ENCODE measurements around the gene ECT2.
"Not testable (repeated sequence)": the region's sequence is repeated elsewhere in the genome, so short reads cannot be mapped to it uniquely, and the experiment has no call there.

ECT2 gene

GRCh38 chr3:172824229-172824628, 73.7 kb downstream of the ECT2 start:
- no peak overlapping the region for H3K27ac ChIP-seq (ENCODE audit: poor library complexity, severe bottlenecking)
- ATAC-seq (ENCODE audit: low read depth) (no peak), DNase-seq (ENCODE audit: low spot score) (no peak)
- H3K9me3 ChIP-seq (ENCODE audit: severe bottlenecking): no peaks in the 10 kb centered on the region
- no peaks in the 10 kb centered on the region for H3K4me1 ChIP-seq (ENCODE audit: insufficient read depth, poor library complexity, severe bottlenecking)
- no peaks in the 10 kb centered on the region for H3K27me3 ChIP-seq (ENCODE audit: insufficient read depth, poor library complexity, severe bottlenecking)
- TF ChIP-seq CTCF (IDR thresholded peaks at IDR 0.05; ENCODE audit: poor library complexity, severe bottlenecking): no peak
- peaks cover 25% of the 10 kb centered on the region for H3K36me3 ChIP-seq (ENCODE audit: low read depth)
- no peak overlapping the region for H3K4me3 ChIP-seq (ENCODE audit: severe bottlenecking)

- not testable (repeated sequence) for ATAC-seq (ENCODE audit: low read depth); DNase-seq (ENCODE audit: low spot score); H3K9me3 ChIP-seq (ENCODE audit: severe bottlenecking); H3K4me1 ChIP-seq (ENCODE audit: insufficient read depth, poor library complexity, severe bottlenecking); H3K4me3 ChIP-seq (ENCODE audit: severe bottlenecking); H3K27ac ChIP-seq (ENCODE audit: poor library complexity, severe bottlenecking); H3K27me3 ChIP-seq (ENCODE audit: insufficient read depth, poor library complexity, severe bottlenecking); H3K36me3 ChIP-seq (ENCODE audit: low read depth)
These were observed 76.7 kb downstream of the ECT2 start for GRCh38 chr3:172827231-172827630.

- DNase-seq (ENCODE audit: low spot score): no peak
- Histone ChIP-seq H3K4me3 (ENCODE audit: severe bottlenecking) (no peak overlapping the region), H3K36me3 (ENCODE audit: low read depth) (no peaks in the 10 kb centered on the region), H3K27me3 (ENCODE audit: insufficient read depth, poor library complexity, severe bottlenecking) (peaks cover 6% of the 10 kb centered on the region), H3K27ac (ENCODE audit: poor library complexity, severe bottlenecking) (no peak overlapping the region), H3K9me3 (ENCODE audit: severe bottlenecking) (no peaks in the 10 kb centered on the region), H3K4me1 (ENCODE audit: insufficient read depth, poor library complexity, severe bottlenecking) (no peaks in the 10 kb centered on the region)
- TF ChIP-seq CTCF (IDR thresholded peaks at IDR 0.05; ENCODE audit: poor library complexity, severe bottlenecking): no peak
- ATAC-seq (ENCODE audit: low read depth): no peak
These were observed 82.5 kb downstream of the ECT2 start for GRCh38 chr3:172832983-172833382.

GRCh38 chr3:172836390-172836997, 86.0 kb downstream of the ECT2 start:
- no peak for DNase-seq (ENCODE audit: low spot score)
- Histone ChIP-seq H3K27ac (ENCODE audit: poor library complexity, severe bottlenecking) (no peak overlapping the region), H3K4me3 (ENCODE audit: severe bottlenecking) (no peak overlapping the region), H3K27me3 (ENCODE audit: insufficient read depth, poor library complexity, severe bottlenecking) (peaks cover 22% of the 10 kb centered on the region), H3K4me1 (ENCODE audit: insufficient read depth, poor library complexity, severe bottlenecking) (no peaks in the 10 kb centered on the region), H3K9me3 (ENCODE audit: severe bottlenecking) (no peaks in the 10 kb centered on the region), H3K36me3 (ENCODE audit: low read depth) (no peaks in the 10 kb centered on the region)
- TF ChIP-seq CTCF (IDR thresholded peaks at IDR 0.05; ENCODE audit: poor library complexity, severe bottlenecking): peak; percentile 73
- ATAC-seq (ENCODE audit: low read depth): peak; percentile 75

- Histone ChIP-seq H3K36me3 (ENCODE audit: low read depth) (no peaks in the 10 kb centered on the region), H3K9me3 (ENCODE audit: severe bottlenecking) (no peaks in the 10 kb centered on the region), H3K4me1 (ENCODE audit: insufficient read depth, poor library complexity, severe bottlenecking) (no peaks in the 10 kb centered on the region), H3K27me3 (ENCODE audit: insufficient read depth, poor library complexity, severe bottlenecking) (peaks cover 22% of the 10 kb centered on the region), H3K4me3 (ENCODE audit: severe bottlenecking) (no peak overlapping the region), H3K27ac (ENCODE audit: poor library complexity, severe bottlenecking) (no peak overlapping the region)
- ATAC-seq (ENCODE audit: low read depth): no peak
- no peak for DNase-seq (ENCODE audit: low spot score)
- no peak for TF ChIP-seq CTCF (IDR thresholded peaks at IDR 0.05; ENCODE audit: poor library complexity, severe bottlenecking)
These were observed 89.2 kb downstream of the ECT2 start for GRCh38 chr3:172839679-172840078.

Data from RWPE2 (cell line).